NCI-H345 treated with DMSO at 0.1 percent for 48 hours (cell line): Measurements from ENCODE around the gene GRIK1.

Source experiments
- DNase-seq: peaks from one replicate; lab custom pipeline; 2025; ENCODE audit not compliant: unreplicated experiment; lab: John Stamatoyannopoulos, UW

GRIK1 gene

DNA sequence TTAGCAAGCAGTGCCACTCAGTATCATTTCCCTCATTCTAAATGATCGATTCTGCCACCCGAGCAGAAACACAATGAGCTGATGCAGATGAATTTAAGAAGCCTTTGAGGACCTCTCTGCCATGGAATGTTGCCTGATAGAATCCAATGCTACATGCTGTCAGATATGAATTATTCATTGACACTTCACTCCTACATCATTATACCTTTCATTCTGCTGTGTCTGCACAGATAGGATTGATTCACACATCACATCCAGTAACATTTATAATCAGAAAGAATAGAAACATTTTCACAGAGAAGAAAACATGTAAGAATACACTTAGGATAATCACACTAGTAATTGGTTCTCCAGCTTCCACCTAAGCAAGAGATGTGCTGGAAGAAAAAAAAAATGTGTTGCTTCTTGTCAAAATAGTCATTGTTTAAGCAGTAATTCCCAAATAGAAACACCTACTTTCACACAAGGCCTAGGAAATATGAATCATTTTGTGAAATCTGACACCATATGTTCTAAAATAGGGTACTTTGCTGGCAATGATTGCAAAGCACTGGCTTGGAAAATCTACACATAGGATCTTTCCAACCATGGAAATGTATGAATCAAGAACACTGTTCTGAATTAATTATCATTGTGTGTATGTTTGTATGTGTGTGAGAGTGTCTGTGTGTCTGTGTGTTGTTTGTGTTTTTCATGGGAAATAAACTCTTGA lies 110.1 kb downstream of the GRIK1 start:
- DNase-seq = no peak

DNA sequence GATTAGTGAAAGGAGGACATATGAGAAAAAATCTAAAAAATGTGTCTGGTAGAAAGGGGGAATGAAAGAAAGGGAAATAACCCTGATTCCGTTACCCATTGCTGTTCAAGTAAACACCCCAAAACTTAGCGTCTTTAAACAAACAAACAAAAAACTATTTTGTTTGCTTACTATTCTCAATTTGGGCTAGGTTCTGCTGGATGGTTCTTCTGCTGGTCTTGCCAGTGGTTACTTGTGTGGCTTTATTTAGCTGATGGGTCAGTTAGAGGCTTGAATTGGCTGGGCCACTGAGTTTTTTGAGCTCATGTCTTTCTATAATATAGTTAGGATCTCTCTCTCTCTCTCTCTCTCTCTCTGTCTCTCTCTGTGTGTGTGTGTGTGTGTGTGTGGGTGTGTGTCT lies 112.1 kb downstream of the GRIK1 start:
- no peak for DNase-seq

DNA sequence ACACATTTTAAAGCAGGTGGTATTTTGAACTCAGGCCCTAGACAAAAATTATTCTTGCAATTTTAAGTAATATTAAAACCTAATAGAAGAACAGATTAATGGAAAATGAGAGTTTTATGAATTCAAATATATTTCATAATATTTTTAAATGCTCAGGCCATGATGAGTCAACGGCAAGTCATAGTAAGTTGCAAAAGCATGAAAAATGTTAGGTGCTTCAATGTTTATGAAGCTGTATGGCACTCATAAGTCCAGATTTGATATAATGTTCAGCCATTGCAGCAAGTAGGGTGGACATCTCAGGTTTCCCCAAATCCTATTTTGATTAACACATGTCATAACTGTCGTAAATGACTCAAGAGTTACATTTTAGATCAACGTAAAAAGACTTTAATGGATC lies 112.6 kb downstream of the GRIK1 start:
- no peak for DNase-seq

DNA sequence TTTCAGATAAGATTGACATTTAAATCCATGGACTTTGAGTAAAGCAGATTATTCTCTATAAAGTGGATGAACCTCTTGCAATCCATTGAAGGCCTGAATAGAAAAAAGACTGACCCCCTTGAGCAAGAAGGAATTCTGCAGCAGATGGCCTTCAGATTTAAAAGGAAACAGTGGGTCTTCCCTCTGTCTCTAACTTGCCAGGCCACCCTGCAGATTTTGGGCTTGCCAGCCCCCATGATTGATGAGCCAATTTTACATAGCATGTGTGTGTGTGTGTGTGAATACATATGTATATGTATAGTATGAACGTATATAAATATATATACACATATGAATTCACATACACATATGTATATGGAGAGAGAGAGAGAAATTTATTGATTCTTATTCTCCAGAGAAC lies 113.4 kb downstream of the GRIK1 start:
- no peak for DNase-seq

DNA sequence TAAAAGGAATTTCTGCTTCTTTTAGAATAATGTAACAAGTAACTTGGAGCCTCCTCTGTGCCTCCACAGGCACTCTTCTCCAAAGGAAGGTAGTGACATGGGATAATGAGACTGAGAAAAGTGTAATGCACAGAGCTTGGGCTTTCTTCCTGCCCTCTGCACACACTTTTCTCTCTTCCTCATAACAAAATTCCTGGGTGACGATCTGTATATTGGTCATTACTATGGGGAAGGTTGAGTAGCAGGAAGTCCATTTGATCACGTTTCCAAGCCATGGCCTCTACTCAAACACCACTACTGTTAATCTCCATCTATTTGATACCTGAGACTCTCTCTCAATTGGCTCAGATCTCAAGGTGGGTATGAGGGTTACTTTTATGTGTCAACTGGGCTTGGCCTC lies 113.9 kb downstream of the GRIK1 start:
- DNase-seq = no peak

DNA sequence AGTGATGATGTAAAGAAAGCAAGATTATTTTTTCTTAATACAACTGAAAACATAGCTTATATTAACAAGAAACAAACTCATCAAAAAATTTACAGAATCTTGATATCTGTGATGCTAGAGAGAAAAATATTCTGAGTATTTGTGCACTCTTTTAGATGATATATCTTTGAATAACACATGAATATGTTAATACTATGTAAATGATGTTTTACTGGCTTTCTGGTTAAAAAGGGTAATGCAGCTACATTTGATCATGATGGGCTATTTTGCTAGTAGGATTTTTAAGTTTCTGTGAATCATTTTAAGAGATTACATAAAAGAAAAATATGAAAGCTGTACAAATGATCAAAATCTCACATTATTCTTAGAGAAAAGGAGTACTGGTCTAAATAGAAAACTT lies 114.5 kb downstream of the GRIK1 start:
- DNase-seq = no peak

DNA sequence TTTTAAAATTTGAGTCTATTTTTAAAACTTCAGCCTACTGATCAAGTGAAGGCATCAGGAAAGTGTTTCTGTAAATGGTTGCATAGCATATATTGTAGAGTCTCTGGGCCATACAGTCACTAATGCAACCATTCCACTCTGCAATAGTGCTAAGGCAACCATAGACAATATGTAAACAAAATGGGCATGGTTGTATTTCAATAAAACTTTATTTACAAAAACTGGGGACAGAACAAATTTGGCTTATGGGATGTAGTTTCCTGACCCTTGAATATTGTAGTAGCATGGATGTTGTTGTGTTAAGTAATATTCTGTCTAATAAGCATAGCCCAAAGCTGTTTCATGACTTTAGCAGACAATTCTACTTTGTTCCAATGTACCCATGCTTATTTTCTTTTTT lies 117.7 kb downstream of the GRIK1 start:
- DNase-seq = no peak

DNA sequence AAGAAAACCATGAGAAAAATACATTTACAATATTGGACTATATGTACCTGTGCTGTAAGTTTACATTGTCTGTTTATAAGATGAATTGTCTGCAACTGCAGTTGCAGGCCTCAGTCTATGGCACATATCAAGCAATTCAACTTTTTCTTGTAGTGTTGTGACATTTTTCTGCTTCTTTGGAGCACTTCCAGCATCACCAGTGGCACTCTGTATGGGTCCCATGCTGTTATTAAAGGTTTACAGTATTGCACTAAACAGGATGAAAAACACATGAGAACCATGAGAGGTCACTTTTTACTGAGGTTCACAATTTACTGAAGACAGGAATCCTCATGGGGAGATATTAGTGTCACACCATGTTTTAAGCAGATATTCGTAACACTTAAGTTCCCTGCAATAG lies 118.6 kb downstream of the GRIK1 start:
- DNase-seq = no peak

DNA sequence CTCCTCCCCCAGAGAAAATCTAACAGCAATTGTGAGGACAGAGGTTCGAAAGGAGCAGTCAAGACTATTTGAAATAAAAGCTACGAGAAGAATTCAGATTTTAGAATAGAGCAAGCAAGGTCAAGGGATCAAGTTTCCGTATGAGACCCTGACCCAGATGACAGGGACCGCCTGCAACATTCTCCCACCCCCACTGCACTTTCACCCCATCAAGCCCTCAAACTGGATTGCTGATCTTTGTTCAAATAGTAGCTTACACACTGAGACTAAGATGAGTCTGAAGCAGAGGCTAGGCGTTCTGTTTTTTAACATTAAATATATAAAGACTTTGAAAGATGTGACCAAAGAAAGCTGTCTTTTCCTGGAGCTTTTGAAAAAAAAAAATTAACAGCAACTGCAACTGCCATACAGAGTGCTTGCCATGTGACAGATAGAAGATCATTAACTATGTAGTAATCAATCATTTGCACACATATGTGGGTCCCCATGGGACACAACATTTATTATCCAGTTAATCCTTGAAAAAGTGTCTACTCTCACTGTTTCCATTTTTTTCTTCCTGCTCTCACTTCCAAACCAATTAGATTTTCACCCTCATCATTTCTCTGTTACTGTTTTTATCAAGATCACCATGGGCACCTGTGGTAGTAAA lies 120.0 kb downstream of the GRIK1 start:
- no peak for DNase-seq

DNA sequence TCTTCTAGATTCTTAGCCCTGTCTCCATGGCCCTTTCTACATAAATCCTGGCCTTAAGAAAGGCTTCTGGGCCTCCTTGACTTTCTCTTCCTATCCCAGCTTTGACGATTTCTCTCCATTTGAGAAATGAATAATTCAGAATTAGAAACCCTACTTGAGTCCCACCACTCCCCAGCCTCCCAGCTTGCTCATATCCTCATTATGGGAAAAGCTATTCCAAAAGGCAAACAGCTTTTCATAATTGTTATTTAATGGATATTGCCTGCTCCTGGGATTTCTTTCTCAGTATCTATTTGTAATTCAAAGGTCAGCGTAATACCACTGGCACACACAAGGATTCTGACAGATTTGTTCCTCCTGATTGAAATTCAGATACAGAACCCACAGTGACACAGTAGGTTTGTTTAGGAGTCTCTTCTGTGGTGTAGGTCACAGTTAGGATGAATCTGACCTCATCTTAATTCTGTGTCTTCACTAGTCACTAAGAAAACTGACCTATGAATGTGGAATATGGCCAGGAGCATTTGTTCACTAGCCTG lies 121.3 kb downstream of the GRIK1 start:
- DNase-seq = no peak

DNA sequence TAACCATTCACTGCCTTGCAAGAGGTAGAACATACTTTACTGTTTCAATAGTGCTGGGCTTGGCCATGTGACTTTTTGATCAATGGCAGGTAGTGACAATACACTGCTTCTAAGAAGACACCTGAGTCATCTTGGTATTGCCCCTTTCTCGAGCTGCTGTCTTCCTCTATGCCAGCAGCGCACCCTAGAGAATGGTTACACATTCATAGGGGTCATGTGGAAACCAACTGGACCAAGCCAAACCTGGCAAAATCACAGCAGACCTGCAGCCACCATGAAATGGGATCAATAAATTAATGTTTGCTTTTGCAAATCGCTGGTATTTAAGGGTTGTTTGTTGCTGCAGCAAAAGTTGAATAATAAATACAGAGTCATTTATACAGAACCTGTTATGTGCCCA lies 122.3 kb downstream of the GRIK1 start:
- no peak for DNase-seq

DNA sequence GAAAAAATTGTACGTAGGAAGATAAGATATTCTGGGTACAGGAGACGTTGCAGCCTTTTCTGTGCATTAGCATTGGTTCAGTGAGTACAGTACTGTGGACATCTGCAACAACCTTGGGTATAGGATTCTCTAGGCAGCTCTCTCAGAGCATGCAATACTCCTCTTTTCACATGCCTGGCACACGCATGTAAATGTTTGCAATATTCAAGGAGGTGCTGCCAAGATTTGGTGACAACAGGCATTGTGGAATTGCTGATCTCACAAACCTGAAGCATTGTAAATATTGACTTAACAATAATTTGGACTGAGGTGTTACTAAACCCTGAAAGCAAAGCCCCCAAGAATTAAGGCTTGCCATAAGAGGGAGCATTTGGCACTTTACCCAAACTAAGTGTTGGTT lies 126.8 kb downstream of the GRIK1 start:
- no peak for DNase-seq

DNA sequence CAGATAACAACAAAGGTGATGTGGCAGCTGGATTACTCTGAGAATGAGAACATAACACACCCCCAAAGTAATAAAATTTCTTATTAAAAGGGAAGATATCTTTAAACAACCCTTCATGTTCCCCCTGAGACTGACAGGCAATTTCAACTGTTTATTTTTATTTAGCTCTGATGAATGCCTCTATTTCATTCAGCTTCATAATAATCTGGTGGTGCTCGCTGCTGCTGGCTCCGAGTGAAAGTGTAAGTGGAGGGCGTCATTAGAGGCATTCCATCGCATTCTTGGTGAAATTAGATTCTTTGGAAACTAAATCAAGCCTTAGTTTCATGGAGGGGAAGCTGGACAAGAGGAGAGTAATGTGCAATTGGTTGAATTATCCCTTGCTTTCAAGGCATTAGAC lies 128.9 kb downstream of the GRIK1 start:
- no peak for DNase-seq

DNA sequence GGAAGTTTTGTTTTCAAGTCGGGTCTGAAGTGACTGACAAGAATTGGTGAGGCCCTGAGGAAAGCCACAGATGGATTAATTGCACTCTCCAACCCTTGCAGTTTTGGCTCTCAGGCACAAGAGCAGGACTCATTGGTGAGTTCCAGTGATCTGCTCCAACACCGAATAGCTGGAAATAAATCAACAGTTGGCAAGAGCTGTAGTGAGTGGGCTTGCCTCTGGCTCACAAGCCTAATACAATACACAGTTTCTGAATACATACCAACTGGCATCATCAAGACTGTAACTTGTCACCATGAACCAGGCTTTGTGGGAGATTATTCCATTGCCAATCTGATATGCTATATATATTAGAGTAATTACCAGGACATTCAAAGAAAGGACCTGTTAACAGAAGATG lies 131.6 kb downstream of the GRIK1 start:
- DNase-seq = no peak

DNA sequence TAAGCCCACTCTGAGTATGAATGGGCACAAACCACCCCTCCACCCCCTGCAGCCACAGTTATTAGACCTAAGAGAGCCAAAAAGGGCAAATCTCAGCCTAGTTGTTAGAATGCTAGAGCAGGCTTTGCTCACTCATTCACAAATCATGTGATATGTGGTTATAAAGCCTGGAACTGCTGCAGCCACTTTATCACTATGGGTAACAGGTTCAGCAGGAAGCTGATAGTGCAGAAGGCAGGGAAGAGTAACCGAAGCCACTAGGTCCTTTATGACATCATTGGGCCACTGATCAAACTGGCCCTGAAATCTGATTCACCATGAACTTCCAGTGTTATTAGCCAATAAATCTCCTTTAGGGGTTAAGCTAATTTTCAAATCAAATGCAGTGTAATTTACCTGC lies 134.7 kb downstream of the GRIK1 start:
- DNase-seq = no peak

DNA sequence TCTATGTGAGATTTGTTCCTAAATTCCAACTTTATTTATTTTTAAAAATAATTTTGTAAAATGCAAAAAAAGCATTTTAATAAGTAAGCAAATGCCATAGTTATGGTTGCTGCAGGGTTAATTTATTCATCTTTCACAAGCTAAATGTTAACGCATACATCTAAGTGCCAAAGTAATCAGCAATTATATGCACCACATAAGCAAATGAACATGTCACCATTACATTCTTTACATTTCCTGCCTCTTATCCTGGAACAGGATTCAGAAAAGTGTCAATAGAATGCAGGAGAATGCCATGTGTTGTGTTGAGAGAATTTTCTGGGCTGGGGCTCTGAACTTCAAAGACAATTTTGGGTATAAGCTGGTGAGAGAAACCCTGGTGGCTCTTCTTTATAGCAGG lies 136.6 kb downstream of the GRIK1 start:
- no peak for DNase-seq

DNA sequence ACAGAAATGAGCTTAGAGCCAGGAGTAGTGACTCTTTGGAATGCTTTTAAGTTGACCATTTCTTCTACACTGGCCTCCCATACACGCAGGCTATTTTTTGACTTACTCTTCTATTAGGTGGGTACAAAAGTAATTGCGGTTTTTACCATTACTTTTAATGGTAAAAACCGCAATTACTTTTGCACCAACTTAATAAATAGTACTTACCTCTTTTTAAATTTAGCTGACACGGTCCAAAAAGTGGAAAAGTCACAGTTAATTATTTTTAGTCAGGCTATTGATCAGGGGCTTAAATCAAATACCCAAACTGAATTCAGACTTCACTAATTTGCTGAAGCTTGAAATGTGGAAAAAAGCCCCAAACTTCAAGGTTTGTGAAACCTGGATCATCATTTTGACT lies 138.7 kb downstream of the GRIK1 start:
- DNase-seq = no peak

DNA sequence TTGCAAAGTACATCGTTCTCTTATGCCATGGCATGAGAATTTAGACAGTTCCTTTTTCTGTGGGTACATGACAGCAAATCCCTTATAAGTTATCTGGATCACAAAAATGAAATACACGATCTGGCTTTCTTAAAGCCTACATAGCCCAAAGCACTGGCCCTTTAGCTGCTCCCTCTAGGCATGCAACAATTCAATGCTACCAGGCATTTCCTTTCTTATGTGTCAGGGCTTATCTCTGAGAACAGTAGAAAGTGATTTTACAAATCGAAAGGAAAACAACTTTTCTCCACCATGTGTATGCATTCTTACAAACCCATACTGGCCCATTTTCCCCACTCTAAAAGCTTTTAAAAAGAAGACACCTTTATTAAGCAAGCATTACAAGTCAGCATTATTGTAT lies 139.7 kb downstream of the GRIK1 start:
- DNase-seq = no peak

DNA sequence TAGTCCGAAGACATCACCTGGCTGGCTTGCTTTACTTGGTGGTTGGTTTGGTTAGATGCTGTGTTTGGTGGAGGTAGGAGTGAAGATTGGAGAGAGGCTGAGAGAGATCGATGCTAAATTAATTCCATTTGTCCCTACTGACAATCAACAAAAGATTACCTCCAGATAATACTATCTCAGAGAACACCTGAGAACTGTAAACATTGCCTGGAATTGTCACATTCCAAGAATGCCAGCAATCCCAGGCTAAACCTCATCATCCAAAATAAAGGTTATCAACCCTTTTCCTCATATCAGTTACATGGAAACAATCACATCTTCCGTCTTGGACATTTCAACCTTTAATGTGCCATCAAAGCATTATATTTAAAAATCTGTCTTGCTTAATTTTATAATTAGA lies 141.0 kb downstream of the GRIK1 start:
- DNase-seq = no peak

DNA sequence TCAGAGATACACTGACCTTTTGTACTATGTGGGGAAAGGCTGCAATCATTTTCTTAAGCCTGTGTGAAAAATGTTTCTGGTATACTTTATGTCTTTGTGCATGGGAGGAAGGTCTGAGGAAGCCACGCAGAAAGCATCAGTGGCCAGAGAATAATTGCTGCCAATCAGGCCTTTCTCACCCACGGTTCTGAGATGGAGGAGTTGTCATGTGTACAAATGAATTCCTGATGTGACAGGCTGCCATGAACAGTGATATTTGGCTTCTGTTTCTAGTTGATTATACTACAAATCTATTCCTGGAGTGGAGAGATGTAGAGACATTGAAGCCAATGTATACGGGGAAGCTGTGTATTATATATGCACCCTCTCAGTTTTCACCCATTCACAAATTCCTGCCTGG lies 142.6 kb downstream of the GRIK1 start:
- no peak for DNase-seq

DNA sequence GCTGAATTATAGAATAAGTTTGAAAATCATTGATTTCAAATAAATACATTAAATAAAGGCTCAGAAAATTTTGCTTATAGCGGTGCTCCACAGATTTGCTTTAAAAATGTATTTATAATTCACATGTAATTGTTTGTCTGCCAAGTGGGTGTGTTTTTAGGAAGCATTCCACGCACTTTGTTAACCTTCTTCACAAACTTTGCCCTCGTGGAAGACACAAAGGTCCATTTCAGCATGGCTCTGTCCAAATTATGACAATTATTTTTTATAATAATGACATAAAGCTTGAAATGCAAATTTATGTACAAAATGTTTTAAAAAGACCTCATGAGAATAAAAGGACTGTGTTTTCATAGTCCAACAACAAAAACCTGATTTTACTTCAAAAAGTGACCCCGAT lies 146.1 kb downstream of the GRIK1 start:
- DNase-seq = no peak

DNA sequence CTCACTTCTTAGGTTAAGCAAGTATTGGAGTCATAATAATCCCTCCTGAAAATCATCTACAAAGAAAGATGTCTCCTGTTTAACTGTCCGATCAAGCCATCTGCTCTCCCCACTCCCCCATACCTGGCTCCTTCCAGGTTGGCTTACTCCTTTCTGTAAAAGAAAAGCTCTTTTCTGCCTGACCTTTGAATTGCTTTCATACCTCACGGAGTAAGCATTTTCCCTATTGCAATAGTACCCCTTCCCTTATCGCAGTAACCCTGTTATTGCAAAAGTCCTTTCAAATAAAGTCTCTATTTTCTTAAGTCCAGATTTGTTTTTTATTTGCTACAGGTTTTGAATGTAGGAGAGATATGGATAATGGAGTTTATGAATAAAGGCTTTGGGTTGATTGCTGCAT lies 150.4 kb downstream of the GRIK1 start:
- no peak for DNase-seq

DNA sequence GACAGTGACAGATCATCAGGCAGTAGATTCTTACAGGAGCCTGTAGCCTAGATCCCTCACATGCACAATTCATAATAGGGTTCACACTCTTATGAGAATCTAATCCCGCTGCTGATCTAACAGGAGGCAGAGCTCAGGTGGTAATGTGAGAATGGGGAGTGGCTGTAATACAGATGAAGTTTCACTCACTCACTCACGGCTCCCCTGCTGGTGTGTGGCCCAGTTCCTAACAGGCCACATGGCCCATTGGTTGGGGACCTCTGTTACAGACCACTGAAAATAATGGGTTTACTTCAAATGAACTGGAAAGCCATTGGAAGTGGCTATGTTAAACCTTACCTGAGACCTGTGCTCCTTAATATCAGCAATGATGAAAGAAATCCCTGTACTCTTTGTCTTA lies 151.0 kb downstream of the GRIK1 start:
- DNase-seq = no peak
